ENCODE data around the gene ARHGEF28. TPM values are rescaled to one million over a fixed set of nuclear protein-coding genes. Genes with fewer than 3 reads are reported as not detected.

Gene ARHGEF28
- total and polyA plus RNA-seq, 2 of the 13 experiments (the other 11 are each of a cell fraction or from before 2014, with no cell fraction given): 17.4 to 34.1 TPM

DNA sequence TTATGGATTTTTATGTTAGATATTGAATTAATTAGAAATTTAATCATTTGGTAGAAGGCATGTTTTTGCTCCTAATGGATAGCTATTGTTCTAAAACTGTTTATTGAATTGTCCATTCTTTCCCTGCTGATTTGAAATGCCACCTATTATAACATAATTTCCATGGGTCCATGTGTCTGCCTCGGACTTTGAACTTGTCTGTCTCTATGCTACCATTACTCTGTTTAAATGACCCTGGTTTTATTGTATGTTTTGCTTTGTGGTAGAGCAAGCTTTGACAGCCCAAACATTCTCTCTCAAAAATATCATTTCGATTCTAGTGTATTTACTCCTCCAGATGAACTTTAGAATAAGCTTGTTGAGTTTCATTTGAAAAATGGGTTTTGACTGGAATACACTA lies 120.6 kb downstream of the ARHGEF28 start (continued):
- TF ChIP-seq, protein P1, sequence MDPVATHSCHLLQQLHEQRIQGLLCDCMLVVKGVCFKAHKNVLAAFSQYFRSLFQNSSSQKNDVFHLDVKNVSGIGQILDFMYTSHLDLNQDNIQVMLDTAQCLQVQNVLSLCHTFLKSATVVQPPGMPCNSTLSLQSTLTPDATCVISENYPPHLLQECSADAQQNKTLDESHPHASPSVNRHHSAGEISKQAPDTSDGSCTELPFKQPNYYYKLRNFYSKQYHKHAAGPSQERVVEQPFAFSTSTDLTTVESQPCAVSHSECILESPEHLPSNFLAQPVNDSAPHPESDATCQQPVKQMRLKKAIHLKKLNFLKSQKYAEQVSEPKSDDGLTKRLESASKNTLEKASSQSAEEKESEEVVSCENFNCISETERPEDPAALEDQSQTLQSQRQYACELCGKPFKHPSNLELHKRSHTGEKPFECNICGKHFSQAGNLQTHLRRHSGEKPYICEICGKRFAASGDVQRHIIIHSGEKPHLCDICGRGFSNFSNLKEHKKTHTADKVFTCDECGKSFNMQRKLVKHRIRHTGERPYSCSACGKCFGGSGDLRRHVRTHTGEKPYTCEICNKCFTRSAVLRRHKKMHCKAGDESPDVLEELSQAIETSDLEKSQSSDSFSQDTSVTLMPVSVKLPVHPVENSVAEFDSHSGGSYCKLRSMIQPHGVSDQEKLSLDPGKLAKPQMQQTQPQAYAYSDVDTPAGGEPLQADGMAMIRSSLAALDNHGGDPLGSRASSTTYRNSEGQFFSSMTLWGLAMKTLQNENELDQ (CRISPR knock-in tag; IDR thresholded peaks at IDR 0.05; ENCODE audit: borderline replicate concordance): no peak
- TF ChIP-seq FOXO1 (CRISPR knock-in tag; IDR thresholded peaks at IDR 0.05): no peak
- no peak for TF ChIP-seq MAFK (conservative IDR thresholded peaks at IDR 0.05 in 1 of 2, IDR thresholded peaks at IDR 0.05 in 1 of 2; ENCODE audit: low read length in 2 of 2)
- TF ChIP-seq ZSCAN22 (CRISPR knock-in tag; IDR thresholded peaks at IDR 0.05): no peak
- TF ChIP-seq NCOR1 (IDR thresholded peaks at IDR 0.05; ENCODE audit: borderline replicate concordance, low read length): peak; percentile 51; the same call in 1 of the 2 replicates
- no peak for TF ChIP-seq ZNF709 (CRISPR knock-in tag; IDR thresholded peaks at IDR 0.05)
- no peak for TF ChIP-seq ZNF143 (CRISPR knock-in tag; IDR thresholded peaks at IDR 0.05)
- TF ChIP-seq MIXL1 (CRISPR knock-in tag; IDR thresholded peaks at IDR 0.05): no peak; the same call in 1 of the 2 replicates
- TF ChIP-seq, protein P2, sequence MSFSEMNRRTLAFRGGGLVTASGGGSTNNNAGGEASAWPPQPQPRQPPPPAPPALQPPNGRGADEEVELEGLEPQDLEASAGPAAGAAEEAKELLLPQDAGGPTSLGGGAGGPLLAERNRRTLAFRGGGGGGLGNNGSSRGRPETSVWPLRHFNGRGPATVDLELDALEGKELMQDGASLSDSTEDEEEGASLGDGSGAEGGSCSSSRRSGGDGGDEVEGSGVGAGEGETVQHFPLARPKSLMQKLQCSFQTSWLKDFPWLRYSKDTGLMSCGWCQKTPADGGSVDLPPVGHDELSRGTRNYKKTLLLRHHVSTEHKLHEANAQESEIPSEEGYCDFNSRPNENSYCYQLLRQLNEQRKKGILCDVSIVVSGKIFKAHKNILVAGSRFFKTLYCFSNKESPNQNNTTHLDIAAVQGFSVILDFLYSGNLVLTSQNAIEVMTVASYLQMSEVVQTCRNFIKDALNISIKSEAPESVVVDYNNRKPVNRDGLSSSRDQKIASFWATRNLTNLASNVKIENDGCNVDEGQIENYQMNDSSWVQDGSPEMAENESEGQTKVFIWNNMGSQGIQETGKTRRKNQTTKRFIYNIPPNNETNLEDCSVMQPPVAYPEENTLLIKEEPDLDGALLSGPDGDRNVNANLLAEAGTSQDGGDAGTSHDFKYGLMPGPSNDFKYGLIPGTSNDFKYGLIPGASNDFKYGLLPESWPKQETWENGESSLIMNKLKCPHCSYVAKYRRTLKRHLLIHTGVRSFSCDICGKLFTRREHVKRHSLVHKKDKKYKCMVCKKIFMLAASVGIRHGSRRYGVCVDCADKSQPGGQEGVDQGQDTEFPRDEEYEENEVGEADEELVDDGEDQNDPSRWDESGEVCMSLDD (CRISPR knock-in tag; IDR thresholded peaks at IDR 0.05; ENCODE audit: borderline replicate concordance): no peak
- TF ChIP-seq, protein P3, sequence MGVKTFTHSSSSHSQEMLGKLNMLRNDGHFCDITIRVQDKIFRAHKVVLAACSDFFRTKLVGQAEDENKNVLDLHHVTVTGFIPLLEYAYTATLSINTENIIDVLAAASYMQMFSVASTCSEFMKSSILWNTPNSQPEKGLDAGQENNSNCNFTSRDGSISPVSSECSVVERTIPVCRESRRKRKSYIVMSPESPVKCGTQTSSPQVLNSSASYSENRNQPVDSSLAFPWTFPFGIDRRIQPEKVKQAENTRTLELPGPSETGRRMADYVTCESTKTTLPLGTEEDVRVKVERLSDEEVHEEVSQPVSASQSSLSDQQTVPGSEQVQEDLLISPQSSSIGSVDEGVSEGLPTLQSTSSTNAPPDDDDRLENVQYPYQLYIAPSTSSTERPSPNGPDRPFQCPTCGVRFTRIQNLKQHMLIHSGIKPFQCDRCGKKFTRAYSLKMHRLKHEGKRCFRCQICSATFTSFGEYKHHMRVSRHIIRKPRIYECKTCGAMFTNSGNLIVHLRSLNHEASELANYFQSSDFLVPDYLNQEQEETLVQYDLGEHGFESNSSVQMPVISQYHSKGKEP (CRISPR knock-in tag; IDR thresholded peaks at IDR 0.05): no peak
- no peak for TF ChIP-seq ZNF17 (CRISPR knock-in tag; IDR thresholded peaks at IDR 0.05)
- peak; percentile 28; the same call in 1 of the 2 replicates for TF ChIP-seq GATAD2A (CRISPR knock-in tag; IDR thresholded peaks at IDR 0.05)
- TF ChIP-seq, protein P4, sequence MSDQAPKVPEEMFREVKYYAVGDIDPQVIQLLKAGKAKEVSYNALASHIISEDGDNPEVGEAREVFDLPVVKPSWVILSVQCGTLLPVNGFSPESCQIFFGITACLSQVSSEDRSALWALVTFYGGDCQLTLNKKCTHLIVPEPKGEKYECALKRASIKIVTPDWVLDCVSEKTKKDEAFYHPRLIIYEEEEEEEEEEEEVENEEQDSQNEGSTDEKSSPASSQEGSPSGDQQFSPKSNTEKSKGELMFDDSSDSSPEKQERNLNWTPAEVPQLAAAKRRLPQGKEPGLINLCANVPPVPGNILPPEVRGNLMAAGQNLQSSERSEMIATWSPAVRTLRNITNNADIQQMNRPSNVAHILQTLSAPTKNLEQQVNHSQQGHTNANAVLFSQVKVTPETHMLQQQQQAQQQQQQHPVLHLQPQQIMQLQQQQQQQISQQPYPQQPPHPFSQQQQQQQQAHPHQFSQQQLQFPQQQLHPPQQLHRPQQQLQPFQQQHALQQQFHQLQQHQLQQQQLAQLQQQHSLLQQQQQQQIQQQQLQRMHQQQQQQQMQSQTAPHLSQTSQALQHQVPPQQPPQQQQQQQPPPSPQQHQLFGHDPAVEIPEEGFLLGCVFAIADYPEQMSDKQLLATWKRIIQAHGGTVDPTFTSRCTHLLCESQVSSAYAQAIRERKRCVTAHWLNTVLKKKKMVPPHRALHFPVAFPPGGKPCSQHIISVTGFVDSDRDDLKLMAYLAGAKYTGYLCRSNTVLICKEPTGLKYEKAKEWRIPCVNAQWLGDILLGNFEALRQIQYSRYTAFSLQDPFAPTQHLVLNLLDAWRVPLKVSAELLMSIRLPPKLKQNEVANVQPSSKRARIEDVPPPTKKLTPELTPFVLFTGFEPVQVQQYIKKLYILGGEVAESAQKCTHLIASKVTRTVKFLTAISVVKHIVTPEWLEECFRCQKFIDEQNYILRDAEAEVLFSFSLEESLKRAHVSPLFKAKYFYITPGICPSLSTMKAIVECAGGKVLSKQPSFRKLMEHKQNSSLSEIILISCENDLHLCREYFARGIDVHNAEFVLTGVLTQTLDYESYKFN (CRISPR knock-in tag; conservative IDR thresholded peaks at IDR 0.05): 0 out of 2 replicates have a peak, but pooled peaks have one; percentile 34
- TF ChIP-seq ZNF605 (CRISPR knock-in tag; IDR thresholded peaks at IDR 0.05): no peak
- TF ChIP-seq ZFP82 (CRISPR knock-in tag; IDR thresholded peaks at IDR 0.05; ENCODE audit: borderline replicate concordance): no peak
- no peak for TF ChIP-seq KDM5B (CRISPR knock-in tag; IDR thresholded peaks at IDR 0.05; ENCODE audit: borderline replicate concordance)
- TF ChIP-seq, protein P5, sequence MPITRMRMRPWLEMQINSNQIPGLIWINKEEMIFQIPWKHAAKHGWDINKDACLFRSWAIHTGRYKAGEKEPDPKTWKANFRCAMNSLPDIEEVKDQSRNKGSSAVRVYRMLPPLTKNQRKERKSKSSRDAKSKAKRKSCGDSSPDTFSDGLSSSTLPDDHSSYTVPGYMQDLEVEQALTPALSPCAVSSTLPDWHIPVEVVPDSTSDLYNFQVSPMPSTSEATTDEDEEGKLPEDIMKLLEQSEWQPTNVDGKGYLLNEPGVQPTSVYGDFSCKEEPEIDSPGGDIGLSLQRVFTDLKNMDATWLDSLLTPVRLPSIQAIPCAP (CRISPR knock-in tag; IDR thresholded peaks at IDR 0.05; ENCODE audit: low read depth): no peak
- no peak for TF ChIP-seq TEAD2 (CRISPR knock-in tag; IDR thresholded peaks at IDR 0.05)
